HG03159 (cell line): ENCODE results near the gene PHYHD1.
A peak's percentile ranks its signal among the peaks of the same experiment; 100 is the strongest.
"Not testable (repeated sequence)": the region's sequence is repeated elsewhere in the genome, so short reads cannot be mapped to it uniquely, and the experiment has no call there.

Experiments
- ATAC-seq: cut with Tn5 transposase; IDR thresholded peaks from one replicate; pipeline ENCODE4 v1.9.1; 2021; ENCODE audit warnings: mild to moderate bottlenecking, moderate library complexity; ENCODE audit not compliant: unreplicated experiment

Gene PHYHD1

DNA sequence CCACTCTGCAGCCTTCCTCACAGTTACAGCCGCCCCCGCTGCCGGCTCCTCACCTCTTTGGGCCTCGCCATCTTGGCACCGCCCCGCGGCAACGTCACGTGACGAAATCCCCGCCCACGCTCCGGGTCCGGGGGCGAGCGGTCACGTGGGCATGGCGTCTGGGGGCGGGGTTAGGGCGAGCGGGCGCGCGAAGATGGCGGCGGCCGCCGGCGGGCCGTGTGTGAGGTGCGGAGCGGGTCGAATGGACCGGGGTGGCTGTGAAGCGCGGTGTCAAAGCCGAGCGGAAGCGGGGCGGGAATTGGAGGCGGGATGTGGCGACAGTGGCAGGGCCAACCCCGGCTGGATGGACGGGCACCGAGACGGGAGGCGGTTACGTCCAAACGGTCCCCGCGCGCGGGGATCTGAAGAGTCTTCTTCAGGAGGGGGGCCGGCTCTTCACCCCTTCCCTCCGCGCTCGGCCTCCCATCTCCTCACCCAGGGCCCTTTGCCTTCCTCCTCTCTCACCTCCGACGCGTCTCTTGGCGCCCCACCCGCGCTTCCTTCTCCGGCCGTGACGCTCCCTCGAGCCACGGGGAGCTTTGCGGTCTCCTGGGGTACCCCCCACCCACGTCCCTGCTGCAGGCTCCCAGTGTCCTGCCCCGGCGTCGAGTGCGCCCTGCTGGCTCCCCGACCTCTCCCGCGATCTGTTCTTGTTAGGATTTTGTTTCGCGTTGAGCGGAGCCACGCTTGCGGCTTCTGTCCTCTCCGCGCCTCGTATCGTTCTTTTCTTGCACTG, 26.9 kb downstream of the PHYHD1 start, which contains the start of the genes DOLK and NUP188:
DOLK (minus strand) TSS at position 77 of the 775 bp plus-strand sequence. CDS start 300 bp downstream, outside the sequence.
NUP188 (plus strand) TSS at position 173 of the 775 bp plus-strand sequence; CDS start at position 194, 21 bp downstream.
- ATAC-seq: peak; percentile 83

DNA sequence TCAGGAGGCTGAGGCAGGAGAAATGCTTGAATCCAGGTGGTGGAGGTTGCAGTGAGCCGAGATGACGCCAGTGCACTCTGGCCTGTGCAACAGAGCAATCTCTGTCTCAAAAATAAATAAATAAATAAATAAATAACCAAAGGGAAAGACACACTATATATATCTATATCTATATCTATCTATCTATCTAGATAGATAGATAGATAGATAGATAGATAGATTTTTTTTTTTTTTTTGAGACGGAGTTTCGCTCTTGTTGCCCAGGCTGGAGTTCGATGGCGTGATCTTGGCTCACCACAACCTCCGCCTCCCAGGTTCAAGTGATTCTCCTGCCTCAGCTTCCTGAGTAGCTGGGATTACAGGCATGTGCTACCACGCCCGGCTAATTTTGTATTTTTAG, 40.6 kb downstream of the PHYHD1 start:
- not testable (repeated sequence) for ATAC-seq

DNA sequence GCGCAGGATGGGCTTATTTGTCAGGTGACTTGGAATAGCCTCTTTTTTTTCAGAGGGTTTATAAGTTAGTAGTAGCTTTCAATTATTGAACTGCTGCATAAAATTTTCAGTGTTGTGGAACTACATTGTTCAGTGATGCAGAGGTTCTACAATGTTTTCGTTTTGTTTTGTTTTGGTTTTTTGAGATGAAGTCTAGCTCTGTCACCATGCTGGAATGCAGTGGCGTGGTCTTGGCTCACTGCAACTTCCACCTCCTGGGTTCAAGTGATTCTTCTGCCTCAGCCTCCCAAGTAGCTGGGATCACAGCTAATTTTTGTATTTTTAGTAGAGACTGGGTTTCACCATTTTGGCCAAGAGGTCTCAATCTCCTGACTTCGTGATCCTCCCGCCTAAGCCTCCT, 48.7 kb downstream of the PHYHD1 start:
- ATAC-seq: no peak

DNA sequence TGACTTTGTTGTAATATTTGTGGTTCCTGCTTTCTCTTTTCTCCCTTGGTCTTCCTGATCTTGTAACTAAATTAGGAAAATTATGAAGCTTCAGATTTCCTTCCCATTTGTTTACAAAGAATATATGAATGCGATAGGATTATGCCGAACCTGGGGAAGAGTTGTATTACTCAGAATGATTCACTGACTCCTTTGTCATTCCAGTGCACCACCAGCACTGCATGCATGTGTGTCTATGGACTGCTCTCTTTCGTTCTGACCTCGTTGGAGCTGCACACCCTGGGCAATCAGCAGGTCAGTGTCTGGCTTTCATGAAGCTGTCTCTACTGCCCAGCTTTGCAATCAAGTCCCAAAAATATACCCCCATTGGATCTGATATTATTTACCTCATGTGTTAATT, 52.2 kb downstream of the PHYHD1 start:
- no peak for ATAC-seq

DNA sequence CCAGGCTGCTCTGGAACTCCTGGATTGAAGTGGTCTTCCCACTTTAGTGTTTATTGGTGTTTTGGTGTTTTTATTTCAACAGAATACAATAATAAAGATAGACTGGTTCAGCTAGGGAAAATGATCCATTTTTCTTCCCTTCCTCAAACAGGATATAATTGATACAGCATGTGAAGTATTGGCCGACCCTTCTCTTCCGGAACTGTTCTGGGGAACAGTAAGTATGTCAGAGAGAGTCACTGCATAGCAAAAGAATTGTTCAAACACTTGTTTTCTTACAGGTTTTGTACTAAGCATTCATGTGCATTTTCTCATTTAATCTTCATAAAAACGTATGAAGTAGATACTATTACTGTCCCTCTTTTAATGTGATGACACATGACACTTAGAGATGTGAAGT, 58.3 kb downstream of the PHYHD1 start:
- ATAC-seq: no peak

DNA sequence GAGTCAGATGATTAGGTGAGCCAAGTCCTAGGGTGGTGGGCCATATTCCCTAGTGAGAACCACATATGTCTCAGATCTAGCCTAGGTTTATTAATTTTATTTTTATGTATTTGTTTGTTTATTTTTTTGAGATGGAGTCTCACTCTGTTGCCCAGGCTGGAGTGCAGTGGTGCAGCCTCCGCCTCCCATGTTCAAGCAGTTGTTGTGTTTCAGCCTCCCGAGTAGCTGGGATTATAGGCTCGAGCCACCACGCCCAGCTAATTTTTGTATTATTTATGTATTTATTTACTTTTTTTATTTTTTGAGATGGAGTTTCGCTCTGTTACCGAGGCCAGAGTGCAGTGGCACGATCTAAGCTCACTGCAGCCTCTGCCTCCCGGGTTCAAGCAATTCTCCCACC, 62.8 kb downstream of the PHYHD1 start:
- no peak for ATAC-seq

DNA sequence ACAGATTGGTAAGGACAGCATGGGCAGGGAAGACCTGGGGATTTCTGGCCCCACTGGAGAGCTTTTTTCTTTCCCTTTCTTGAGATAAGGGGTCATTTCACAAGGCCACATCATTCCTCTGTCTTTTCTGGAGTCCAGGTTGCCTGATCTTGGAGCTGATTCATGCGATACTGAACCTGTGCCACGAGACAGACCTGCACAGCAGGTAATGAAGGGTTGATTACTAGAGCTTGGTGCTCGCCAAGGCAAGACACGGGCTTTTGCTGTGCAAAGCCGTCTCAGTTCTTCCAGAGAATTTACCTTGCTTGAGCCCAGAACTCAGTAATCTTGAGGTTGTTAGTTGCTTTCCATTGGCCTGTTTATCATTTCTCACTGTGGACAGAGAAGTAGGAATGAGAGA, 65.9 kb downstream of the PHYHD1 start:
- ATAC-seq: no peak

DNA sequence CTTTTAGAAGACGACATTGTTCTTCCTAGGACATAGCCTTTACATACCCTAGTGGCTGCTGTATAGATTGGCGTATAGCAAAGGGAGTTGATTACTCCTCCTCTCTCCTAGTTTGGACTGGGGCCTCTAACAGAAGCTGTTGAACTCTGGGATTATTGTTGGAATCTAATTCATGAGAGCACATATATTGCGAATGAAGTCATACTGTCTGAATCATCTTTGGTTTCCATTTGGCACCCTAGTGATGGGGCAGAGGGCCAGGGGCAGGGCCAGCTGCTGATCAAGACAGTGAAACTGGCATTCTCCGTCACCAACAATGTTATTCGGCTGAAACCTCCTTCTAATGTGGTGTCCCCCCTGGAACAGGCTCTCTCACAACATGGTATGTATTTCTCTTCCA, 67.0 kb downstream of the PHYHD1 start:
- no peak for ATAC-seq
